Stimulated activated CD4-positive, alpha-beta T cell treated with anti-CD3 and anti-CD28 coated beads, Interleukin-1b, Interleukin-23, amount 100 ng/mL, for 1 hour (primary cell): ENCODE data around the gene KLF7.
A peak's percentile ranks its signal among the peaks of the same experiment; 100 is the strongest.

Source experiments
- DNase-seq, 2 donors: peaks; one replicate each; pipeline ENCODE4 v3.0.0-alpha.2; 2020; ENCODE audit warnings: low read depth in 2 of 2

KLF7 gene

GRCh38 chr2:207165121-207166038 lies at the start of gene KLF7:
Gene KLF7, minus strand, starts transcription at chr2:207165948. Its CDS starts 380 bp downstream, at chr2:207165568.
- DNase-seq, result peak in 1 of 2 donors; percentile 32

- DNase-seq, result no peak
Measured at GRCh38 chr2:207215308-207215707, 49.6 kb upstream of the KLF7 start.

- no peak for DNase-seq
Measured at GRCh38 chr2:207214446-207214845, 48.7 kb upstream of the KLF7 start.

- DNase-seq, result no peak
Measured at GRCh38 chr2:207206011-207206410, 40.3 kb upstream of the KLF7 start.

- no peak for DNase-seq
Measured at GRCh38 chr2:207205173-207205957, 39.6 kb upstream of the KLF7 start.

- DNase-seq, result no peak
Measured at GRCh38 chr2:207203056-207203455, 37.3 kb upstream of the KLF7 start.

GRCh38 chr2:207202645-207203044 lies 36.9 kb upstream of the KLF7 start:
- DNase-seq, result no peak

GRCh38 chr2:207201416-207201815 lies 35.7 kb upstream of the KLF7 start:
- DNase-seq, result no peak

- DNase-seq, result no peak
Measured at GRCh38 chr2:207200136-207200535, 34.4 kb upstream of the KLF7 start.

GRCh38 chr2:207194028-207194427 lies 28.3 kb upstream of the KLF7 start:
- no peak for DNase-seq

GRCh38 chr2:207188626-207189419 lies 23.1 kb upstream of the KLF7 start:
- DNase-seq, result no peak

GRCh38 chr2:207185372-207185771 lies 19.6 kb upstream of the KLF7 start:
- no peak for DNase-seq

- no peak for DNase-seq
Measured at GRCh38 chr2:207184768-207185167, 19.0 kb upstream of the KLF7 start.

- no peak for DNase-seq
Measured at GRCh38 chr2:207184348-207184747, 18.6 kb upstream of the KLF7 start.

- no peak for DNase-seq
Measured at GRCh38 chr2:207183506-207183905, 17.8 kb upstream of the KLF7 start.

- DNase-seq, result no peak
Measured at GRCh38 chr2:207182911-207183310, 17.2 kb upstream of the KLF7 start.

- no peak for DNase-seq
Measured at GRCh38 chr2:207181526-207182274, 16.0 kb upstream of the KLF7 start.

- no peak for DNase-seq
Measured at GRCh38 chr2:207180741-207181140, 15.0 kb upstream of the KLF7 start.

- no peak for DNase-seq
Measured at GRCh38 chr2:207176247-207176646, 10.5 kb upstream of the KLF7 start.

GRCh38 chr2:207173641-207174040 lies 7.9 kb upstream of the KLF7 start:
- no peak for DNase-seq
